Activated naive CD8-positive, alpha-beta T cell treated with anti-CD3 and anti-CD28 coated beads, Interleukin-2, amount 10 ng/mL, durations not matched to agents 7 days and 5 days (primary cell): ENCODE results near the gene BRD4. TPM values are rescaled to one million over a fixed set of nuclear protein-coding genes. Genes with fewer than 3 reads are reported as not detected.

Source experiments
- ATAC-seq: fragments of 150-1000 bp; cut with Tn5 transposase; one replicate; pipeline ENCODE4 v1.10.0; 2021; ENCODE audit warnings: low read depth, moderate library complexity
- POLR2A ChIA-PET: fragments of 350-600 bp; sonication (Branson Sonifier 250); formaldehyde crosslinking; loops from one replicate; lab custom pipeline; 2021; ENCODE audit warnings: antibody characterized with exemption; lab: Charles Lee
- DNase-seq: peaks from one replicate; pipeline ENCODE4 v3.0.0; 2021
- H3K27ac Mint-ChIP-seq: one replicate; pipeline ENCODE4 v1.8.0; 2022; ENCODE audit warnings: mild to moderate bottlenecking, mixed read lengths
- H3K27me3 Mint-ChIP-seq: one replicate; pipeline ENCODE4 v1.8.0; 2022; ENCODE audit warnings: mild to moderate bottlenecking, moderate library complexity, mixed read lengths
- H3K36me3 Mint-ChIP-seq: one replicate; pipeline ENCODE4 v1.8.0; 2021; ENCODE audit warnings: mild to moderate bottlenecking, mixed read lengths
- H3K4me1 Mint-ChIP-seq: one replicate; pipeline ENCODE4 v1.8.0; 2021; ENCODE audit warnings: mixed read lengths
- H3K4me3 Mint-ChIP-seq: one replicate; pipeline ENCODE4 v1.8.0; 2022; ENCODE audit warnings: mild to moderate bottlenecking, moderate library complexity, mixed read lengths
- H3K9me3 Mint-ChIP-seq: one replicate; pipeline ENCODE4 v1.8.0; 2021; ENCODE audit warnings: mixed read lengths
- total RNA-seq, 2 experiments: library from RNA; stranded (reverse); gene quantifications; one replicate each; pipeline ENCODE4 v1.2.3, GENCODE V29; 2021

The BRD4 gene
- total RNA-seq = 100 to 1,000 TPM; 132 to 134 TPM

DNA sequence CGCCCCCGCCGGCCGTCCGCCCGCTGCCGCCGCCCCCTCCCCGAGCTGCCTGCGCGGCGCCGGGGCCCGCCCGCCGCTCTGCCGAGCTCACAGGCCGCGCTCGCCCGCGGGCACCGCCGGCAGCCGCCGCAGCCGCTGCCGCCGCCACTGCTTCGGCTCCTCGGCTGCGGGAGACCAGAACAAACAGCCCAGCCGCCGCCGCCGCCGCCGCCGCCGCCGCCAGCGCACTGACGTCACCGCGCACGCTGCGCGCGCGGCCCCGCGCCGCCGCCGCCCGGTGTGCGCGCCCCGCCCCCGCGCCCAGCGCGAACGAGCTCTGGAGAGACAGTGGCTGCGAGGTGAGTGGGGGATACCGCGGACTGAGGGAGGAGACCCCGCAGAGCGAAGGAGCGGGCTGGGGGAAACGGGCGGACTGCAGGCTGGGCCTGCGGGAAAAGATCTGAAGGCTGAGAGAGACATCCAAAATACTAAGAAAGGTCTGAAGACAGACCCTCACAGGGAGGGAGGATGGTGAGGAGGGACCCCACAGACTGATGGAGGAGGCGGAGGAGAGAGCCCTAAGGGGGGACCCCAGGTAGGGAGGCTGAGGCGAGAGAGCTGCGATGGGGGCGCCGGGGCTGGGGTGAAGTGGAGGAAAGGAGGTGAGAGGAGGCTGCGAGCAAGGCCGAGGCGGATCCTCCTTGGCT lies at the start of gene BRD4:
Gene BRD4, minus strand, starts transcription at position 229 of the 686 bp plus-strand sequence. CDS start 59,440 bp downstream, outside the sequence.
- H3K36me3 Mint-ChIP-seq = peaks cover 18% of the 10 kb centered on the region
- H3K4me3 Mint-ChIP-seq = peak within 1 kb of the TSS; percentile 94
- peak within 1 kb of the TSS; percentile 95 for H3K27ac Mint-ChIP-seq
- peaks cover 35% of the 10 kb centered on the region for H3K4me1 Mint-ChIP-seq
- no peaks in the 10 kb centered on the region for H3K27me3 Mint-ChIP-seq
- peak; percentile 61 for ATAC-seq
- no peaks in the 10 kb centered on the region for H3K9me3 Mint-ChIP-seq
- POLR2A ChIA-PET = interaction anchor here (0.6 to 3.0 kb wide), 12 partner anchors 14 to 814 kb away, joined by 3 to 27 read pairs (median 4); partner anchors contain the start of genes AKAP8, AKAP8L, DNAJB1 and RASAL3
- peak; percentile 92 for DNase-seq

DNA sequence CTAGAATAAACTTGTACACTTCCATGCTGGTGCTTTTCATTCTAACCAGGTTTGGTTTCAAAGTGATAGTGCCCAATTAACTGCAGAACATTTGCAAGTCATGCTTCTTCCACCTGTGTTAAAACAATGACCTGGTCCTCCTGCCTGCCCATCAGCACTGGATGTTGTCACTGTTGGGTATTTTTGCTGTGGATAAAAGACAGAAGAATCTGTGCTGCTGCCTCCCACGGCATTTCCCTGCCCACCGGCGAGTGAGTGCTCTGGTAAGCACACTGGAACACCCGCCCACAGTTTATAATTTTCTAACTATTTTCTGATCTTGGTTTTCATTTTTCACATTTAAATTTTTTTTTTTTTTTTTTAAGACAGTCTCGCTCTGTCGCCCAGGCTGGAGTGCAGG lies 49.5 kb upstream of the BRD4 start:
- no peak overlapping the region for H3K4me3 Mint-ChIP-seq
- POLR2A ChIA-PET = no interaction called here

GRCh38 chr19:15381429-15381828 lies 49.1 kb upstream of the BRD4 start:
- H3K27ac Mint-ChIP-seq = no peak overlapping the region
- peak overlapping the region; percentile 37 for H3K4me3 Mint-ChIP-seq
- no peaks in the 10 kb centered on the region for H3K27me3 Mint-ChIP-seq
- ATAC-seq (no peak), DNase-seq (no peak)
- no peaks in the 10 kb centered on the region for H3K9me3 Mint-ChIP-seq
- peaks cover 21% of the 10 kb centered on the region for H3K4me1 Mint-ChIP-seq
- POLR2A ChIA-PET = no interaction called here
- peaks cover 6% of the 10 kb centered on the region for H3K36me3 Mint-ChIP-seq

More for the DNA sequence above, 49.5 kb upstream of the BRD4 start:
- no peaks in the 10 kb centered on the region for H3K27me3 Mint-ChIP-seq
- no peak overlapping the region for H3K27ac Mint-ChIP-seq
- ATAC-seq (no peak), DNase-seq (no peak)
- peaks cover 17% of the 10 kb centered on the region for H3K4me1 Mint-ChIP-seq
- H3K36me3 Mint-ChIP-seq = peaks cover 3% of the 10 kb centered on the region
- no peaks in the 10 kb centered on the region for H3K9me3 Mint-ChIP-seq

DNA sequence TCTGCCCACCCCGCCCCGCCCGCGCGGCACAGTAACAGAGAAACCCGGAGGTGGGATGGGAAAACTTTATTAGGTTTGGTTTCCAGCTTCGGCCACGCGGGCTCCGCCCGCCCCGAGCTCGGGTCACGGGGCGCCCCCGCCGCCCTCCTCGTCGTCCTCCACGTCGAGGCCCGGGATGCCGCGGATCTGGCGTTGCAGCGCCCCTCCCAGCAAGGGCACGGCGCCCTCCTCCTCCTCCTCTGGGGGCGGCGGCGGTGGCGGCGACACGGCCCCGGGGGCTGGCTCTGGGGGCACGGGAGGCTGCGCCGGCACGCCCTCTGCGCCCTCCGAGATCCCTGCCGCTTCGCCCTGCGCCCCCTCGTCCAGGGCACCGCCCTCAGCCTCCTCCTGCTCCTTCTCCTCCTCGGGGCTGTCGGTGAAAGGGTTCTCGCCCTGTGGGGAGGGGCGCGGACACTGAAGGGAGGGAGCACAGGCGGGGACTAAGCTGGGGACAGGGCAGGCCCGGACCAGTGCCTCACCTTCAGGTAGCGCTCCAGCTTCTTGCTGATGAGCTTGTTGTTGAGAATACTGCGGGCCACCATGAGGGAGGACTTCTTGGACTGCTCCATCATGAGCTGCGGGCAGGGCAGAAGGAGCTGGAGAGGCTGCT lies 47.8 kb upstream of the BRD4 start:
- POLR2A ChIA-PET = interaction anchor here (0.5 to 3.7 kb wide), 19 partner anchors 9 to 1746 kb away, joined by 3 to 88 read pairs (median 5); partner anchors contain the start of genes AKAP8L, BRD4, FAM32A and RASAL3
- Mint-ChIP-seq H3K4me3 (peak overlapping the region; percentile 98), H3K9me3 (no peaks in the 10 kb centered on the region), H3K27ac (peak overlapping the region; percentile 100), H3K4me1 (peaks cover 22% of the 10 kb centered on the region), H3K27me3 (no peaks in the 10 kb centered on the region), H3K36me3 (peaks cover 6% of the 10 kb centered on the region)
- DNase-seq (no peak), ATAC-seq (peak; percentile 38)

DNA sequence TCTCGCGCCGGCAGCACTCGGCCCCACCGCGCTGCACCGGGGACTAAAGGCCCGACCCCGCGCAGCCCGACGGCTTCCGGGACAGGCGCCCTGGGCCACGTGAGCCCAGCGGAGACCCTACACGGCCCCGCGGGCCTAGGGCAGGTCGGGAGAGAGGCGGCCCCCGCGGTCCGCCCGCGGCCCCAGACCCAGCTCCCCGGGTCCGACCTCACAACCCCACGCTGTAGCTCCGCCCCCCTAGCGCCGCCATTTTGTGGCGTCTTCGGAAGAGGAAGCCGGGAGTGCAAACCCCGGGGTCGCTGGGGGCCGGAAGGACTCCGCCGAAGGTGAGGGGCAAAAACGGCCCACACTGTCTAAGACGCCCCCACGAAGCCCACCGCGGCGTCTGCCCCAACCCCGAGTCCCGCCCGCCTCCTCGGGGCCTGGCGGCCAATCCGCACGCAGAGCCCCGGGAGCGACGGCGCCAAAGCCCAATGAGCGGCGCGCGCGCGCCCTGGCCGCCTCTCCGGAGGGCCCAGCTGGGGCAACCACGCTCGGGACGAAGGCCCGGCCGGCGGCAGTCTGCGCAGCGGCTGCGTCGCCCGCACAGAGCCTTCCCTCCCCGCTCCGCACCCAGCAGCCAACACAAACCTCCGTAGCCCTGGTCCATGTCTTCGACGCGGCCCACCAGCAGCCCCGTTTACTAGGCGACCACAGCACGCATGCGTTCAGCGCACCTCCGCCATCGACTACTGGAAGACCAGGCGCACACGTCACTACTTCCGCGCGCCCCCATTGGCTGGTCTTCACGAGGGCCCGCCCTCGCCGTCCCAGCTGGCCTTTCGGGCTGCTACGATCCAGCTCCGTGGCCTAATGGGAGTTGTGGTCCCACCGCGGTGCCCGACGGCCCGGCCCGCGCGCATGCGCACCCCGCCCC lies 47.0 kb upstream of the BRD4 start, which contains the start of gene AKAP8:
Gene AKAP8, minus strand, starts transcription at position 705 of the 916 bp plus-strand sequence. Its CDS starts 56 bp downstream, at position 649.
- DNase-seq (peak; percentile 98), ATAC-seq (peak; percentile 88)
- POLR2A ChIA-PET = interaction anchor here (0.5 to 3.7 kb wide), 23 partner anchors 8 to 1745 kb away, joined by 3 to 88 read pairs (median 5); partner anchors contain the start of genes AKAP8L, BRD4, FAM32A and RASAL3
- Mint-ChIP-seq H3K9me3 (no peaks in the 10 kb centered on the region), H3K4me3 (peak within 1 kb of the TSS; percentile 98), H3K36me3 (peaks cover 6% of the 10 kb centered on the region), H3K4me1 (peaks cover 22% of the 10 kb centered on the region), H3K27ac (peak within 1 kb of the TSS; percentile 100), H3K27me3 (no peaks in the 10 kb centered on the region)

- peak overlapping the region; percentile 98 for H3K4me3 Mint-ChIP-seq
- peak overlapping the region; percentile 100 for H3K27ac Mint-ChIP-seq
- no peaks in the 10 kb centered on the region for H3K27me3 Mint-ChIP-seq
- peaks cover 22% of the 10 kb centered on the region for H3K4me1 Mint-ChIP-seq
- DNase-seq (peak; percentile 63), ATAC-seq (no peak)
- H3K36me3 Mint-ChIP-seq = peaks cover 6% of the 10 kb centered on the region
- no peaks in the 10 kb centered on the region for H3K9me3 Mint-ChIP-seq
- POLR2A ChIA-PET = interaction anchor here (0.6 to 3.7 kb wide), 16 partner anchors 20 to 806 kb away, joined by 3 to 88 read pairs (median 6); partner anchors contain the start of genes AKAP8L, BRD4, FAM32A and RASAL3
Measured at GRCh38 chr19:15378534-15379082, 46.3 kb upstream of the BRD4 start.

DNA sequence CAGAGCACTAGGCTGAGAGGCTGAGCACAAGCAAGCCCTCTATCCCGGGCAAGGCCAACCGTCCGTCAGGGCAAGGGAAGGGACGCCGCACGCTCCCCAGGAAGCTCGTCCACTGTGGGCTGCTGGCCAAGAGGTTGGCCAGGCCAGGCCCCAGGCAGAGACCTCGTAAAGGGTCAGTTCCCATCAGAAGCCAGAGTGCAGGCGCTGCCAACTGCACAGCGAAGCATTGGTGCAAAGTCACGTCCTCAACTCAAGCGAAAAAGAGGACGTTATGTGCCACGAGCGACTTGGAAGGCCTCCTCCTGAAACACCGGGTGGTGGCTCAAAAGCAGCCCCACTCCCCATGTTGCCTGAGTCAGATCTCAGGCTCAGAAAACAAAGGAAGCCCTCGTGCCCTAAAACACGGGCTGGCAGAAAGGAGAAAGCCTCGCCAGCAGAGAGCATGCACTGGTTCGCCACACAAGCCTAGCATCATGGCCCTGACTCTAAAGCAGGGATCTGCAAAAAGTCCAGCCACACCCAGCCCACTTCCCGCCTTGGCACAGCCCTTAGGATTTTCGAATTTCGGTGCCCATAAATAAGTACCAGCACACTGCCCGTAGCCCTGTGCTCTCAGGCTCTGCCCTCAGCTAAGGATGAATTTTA lies 42.6 kb upstream of the BRD4 start:
- POLR2A ChIA-PET = no interaction called here
- H3K36me3 Mint-ChIP-seq = peaks cover 6% of the 10 kb centered on the region
- H3K27ac Mint-ChIP-seq = no peak overlapping the region
- H3K4me3 Mint-ChIP-seq = no peak overlapping the region
- DNase-seq = no peak
- peaks cover 16% of the 10 kb centered on the region for H3K4me1 Mint-ChIP-seq
- no peaks in the 10 kb centered on the region for H3K9me3 Mint-ChIP-seq
- ATAC-seq = no peak
- H3K27me3 Mint-ChIP-seq = no peaks in the 10 kb centered on the region

- Mint-ChIP-seq H3K4me3 (no peak overlapping the region), H3K27me3 (no peaks in the 10 kb centered on the region), H3K4me1 (peaks cover 16% of the 10 kb centered on the region), H3K27ac (no peak overlapping the region), H3K9me3 (no peaks in the 10 kb centered on the region), H3K36me3 (peaks cover 6% of the 10 kb centered on the region)
- DNase-seq = no peak
- POLR2A ChIA-PET = no interaction called here
- ATAC-seq = no peak
Measured at GRCh38 chr19:15374105-15374651, 41.8 kb upstream of the BRD4 start.

- H3K36me3 Mint-ChIP-seq = peaks cover 6% of the 10 kb centered on the region
Measured at GRCh38 chr19:15373644-15374043, 41.3 kb upstream of the BRD4 start.

GRCh38 chr19:15372891-15373301 lies 40.6 kb upstream of the BRD4 start:
- peaks cover 13% of the 10 kb centered on the region for H3K4me1 Mint-ChIP-seq
- no peak overlapping the region for H3K27ac Mint-ChIP-seq
- H3K9me3 Mint-ChIP-seq = no peaks in the 10 kb centered on the region
- no peak for ATAC-seq
- no peaks in the 10 kb centered on the region for H3K27me3 Mint-ChIP-seq
- POLR2A ChIA-PET = no interaction called here
- H3K36me3 Mint-ChIP-seq = peaks cover 7% of the 10 kb centered on the region
- H3K4me3 Mint-ChIP-seq = no peak overlapping the region
- no peak for DNase-seq

More at GRCh38 chr19:15373644-15374043, 41.3 kb upstream of the BRD4 start:
- H3K27ac Mint-ChIP-seq = no peak overlapping the region
- H3K9me3 Mint-ChIP-seq = no peaks in the 10 kb centered on the region
- H3K4me1 Mint-ChIP-seq = peaks cover 16% of the 10 kb centered on the region
- ATAC-seq (no peak), DNase-seq (no peak)
- no peaks in the 10 kb centered on the region for H3K27me3 Mint-ChIP-seq
- no peak overlapping the region for H3K4me3 Mint-ChIP-seq
- POLR2A ChIA-PET = interaction anchor here (0.6 kb wide), 1 partner anchor 181 kb away, joined by 5 read pairs; no protein-coding TSS in a partner anchor

DNA sequence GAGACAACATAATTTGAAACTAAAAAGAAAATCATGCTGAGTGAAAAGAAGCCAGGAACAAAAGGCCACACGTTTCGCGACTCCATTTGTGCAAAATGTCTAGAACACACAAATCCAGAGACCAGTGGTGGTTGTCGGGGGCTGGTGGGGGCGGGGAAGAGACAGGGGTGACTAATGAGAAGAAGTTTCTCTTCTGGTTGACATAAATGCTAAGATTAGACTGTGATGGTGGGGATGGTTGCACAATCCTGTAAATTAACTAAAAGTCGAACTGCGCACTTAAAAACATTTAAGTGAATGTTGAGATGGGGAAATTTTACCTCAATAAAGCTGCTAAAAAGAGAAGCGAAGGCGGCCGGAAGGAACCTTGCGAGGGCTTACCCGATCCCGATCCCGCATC lies 40.1 kb upstream of the BRD4 start:
- POLR2A ChIA-PET = no interaction called here
- DNase-seq = no peak

More for the DNA sequence above, 40.1 kb upstream of the BRD4 start:
- Mint-ChIP-seq H3K9me3 (no peaks in the 10 kb centered on the region), H3K27ac (no peak overlapping the region), H3K27me3 (no peaks in the 10 kb centered on the region), H3K36me3 (peaks cover 9% of the 10 kb centered on the region), H3K4me1 (peaks cover 10% of the 10 kb centered on the region), H3K4me3 (no peak overlapping the region)
- no peak for ATAC-seq
